ENCODE data around the gene GNA14.
"Not testable (repeated sequence)": the region's sequence is repeated elsewhere in the genome, so short reads cannot be mapped to it uniquely, and the experiment has no call there.

GNA14 gene

DNA sequence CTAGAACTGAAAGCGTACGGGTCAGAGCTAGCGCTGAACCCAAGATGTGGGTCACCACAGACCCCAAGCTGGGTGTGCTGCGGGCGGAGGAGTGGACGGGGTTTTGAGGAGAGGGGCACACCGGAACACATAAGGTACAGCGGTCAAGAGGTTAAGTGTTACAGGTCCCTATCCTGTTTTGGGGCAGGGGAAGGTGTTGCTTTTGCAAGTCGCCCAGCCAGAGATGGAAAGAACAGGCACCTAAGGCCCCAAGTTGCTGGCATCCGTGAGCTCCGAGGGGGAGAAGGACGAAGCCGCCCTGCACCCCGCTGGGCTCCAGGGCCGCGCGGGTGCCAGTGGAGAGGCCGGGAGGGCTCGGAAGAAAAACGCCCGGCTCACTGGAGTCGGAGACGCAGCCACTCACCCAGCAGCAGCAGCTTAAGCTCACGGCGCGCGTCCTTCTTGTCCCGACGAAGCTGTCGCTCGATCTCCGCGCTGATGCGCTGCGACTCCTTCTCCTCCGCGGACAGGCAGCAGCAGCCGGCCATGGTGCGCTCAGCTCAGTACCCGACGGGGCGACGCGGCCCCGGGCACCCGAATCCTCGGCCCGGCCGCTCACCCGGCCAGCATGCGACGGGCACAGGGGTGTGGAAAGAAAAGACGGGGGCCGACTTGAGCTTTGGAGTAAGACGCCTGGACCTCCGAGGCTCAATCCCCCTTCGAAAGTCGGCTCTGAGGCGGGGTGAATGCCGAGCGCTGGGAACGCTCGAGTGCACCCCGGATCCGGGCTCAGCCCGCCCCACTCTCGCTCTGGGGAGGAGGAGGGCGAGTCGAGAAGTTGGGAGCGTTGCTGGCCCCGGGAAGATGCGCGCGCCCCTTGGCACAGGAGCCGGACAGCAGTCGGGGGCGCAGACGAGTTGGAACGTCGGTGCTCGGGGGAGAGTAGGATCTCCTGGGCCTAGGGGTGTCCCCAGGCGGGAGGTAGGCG lies 572 bp downstream of the GNA14 start:
- DNase-seq, result peak in 11 of 51 donors; percentile 4 to 36 (median 14)

DNA sequence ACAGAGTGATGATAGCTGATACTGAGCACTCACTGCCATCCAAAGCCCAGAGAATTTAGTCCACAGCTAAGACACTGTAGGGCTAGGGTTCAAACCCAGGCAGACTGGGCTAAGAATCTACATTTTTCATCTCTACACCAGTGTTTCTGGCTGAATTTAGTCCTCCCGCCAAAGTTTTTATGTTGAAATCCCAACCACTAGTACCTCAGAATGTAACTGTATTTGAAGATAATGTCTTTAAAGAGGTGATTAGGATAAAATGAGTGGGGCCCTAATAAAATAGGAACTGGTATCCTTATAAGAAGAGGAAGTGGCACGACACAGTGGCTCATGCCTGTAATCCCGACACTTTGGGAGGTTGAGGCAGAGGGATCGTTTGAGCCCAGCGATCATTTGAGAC lies 4.3 kb downstream of the GNA14 start:
- no peak for DNase-seq

DNA sequence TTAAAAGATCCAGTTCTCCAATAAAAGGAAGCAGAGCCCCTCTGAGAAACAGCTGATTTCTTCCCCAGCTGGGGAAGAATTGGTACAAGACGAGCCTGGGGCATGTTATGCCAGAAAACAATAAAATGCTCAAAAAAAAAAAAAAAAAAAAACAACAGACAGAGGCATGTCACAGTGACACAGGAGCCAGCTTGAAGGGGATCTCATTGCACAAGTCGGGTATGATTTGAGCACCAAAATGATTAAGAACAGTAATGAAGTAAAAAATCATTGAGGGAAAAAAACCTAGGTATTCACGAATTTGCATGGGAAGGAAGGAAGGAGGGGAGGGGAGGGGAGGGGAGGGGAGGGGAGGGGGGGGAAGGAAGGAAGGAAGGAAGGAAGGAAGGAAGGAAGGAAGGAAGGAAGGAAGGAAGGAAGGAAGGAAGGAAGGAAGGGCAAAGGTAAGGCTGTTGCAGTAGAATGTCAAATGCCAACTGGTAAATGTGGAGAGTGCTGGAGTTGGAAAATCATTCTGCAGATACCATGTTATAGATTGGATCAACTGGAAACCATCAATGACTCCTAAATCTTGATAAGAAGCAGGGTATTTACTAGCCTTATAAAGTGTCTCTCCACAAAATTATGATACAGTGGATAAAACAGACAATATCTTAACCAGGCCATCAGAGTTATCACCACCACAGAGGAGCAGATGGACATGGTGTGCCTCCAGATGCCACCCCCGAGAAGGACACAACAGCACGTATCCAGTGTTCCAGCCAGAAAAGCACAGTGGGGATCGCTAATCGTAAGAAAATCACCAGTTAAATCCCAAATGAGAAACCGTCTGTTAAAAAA lies 7.2 kb downstream of the GNA14 start:
- no peak for DNase-seq

DNA sequence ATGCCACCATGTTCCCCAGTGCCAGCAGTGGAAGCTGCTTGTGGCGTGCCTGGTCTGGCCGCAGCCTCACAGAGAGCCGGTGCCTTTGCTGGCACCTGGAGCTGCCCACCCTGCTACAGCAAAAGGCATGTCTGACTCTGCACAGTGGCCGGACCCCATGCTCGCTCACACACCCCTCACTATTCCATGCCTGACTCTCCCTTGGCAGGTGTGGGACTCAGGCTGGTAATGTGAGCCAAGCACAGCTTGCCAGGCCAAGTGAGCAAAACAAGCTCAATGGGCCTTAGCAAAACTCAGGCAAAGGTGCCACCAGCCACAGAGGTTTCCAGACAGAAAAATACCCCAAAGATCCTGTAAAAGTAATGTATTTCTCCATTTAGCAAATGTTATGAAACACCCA lies 15.5 kb downstream of the GNA14 start:
- DNase-seq, result peak in 2 of 51 donors; percentile 2 to 6

DNA sequence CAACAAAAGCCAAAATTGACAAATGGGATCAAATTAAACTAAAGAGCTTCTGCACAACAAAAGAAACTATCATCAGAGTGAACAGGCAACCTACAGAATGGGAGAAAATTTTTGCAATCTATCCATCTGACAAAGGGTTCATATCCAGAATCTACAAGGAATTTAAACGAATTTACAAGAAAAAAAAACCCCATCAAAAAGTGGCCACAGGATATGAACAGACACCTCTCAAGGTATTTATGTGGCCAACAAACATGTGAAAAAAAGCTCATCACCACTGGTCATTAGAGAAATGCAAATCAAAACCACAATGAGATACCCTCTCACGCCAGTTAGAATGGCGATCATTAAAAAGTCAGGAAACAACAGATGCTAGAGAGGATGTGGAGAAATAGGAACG lies 19.3 kb downstream of the GNA14 start:
- not testable (repeated sequence) for DNase-seq

DNA sequence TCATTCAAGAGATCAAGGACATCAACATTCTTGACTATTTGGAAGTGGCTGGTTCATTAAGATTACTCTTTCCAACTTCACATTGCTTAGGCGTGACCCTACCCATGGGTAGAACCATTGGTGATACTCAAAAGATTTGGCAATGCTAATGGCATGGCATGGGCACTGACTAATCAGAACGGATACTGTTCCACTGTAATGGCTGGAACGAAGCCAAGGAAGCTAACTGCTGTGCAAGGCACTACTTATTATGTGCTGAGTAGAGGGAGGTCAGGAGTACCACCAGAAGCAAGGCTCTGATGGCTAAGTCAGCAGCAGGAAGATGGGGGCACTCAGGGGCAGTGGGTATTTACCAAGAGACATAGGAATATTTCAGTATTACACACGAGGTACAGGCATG lies 31.9 kb downstream of the GNA14 start:
- no peak for DNase-seq

DNA sequence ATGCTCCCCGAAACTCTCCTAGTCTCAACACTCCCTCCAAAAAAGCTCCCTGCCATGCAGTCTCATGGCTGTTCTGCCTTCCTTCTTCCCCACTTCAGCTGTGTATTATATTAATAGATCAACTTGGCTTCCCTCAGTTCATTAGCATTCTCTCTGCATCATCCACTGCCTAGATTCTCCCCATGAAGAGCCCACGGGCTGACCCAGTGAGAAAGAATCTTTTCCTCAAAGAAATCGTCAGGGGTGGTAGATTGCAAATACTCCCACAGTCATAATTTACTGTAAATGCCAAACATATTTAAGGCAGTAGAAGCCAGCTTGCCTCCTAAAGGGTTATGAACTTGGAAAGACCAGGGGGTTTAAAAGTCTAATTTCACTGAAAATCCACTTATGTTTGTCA lies 33.5 kb downstream of the GNA14 start:
- no peak for DNase-seq

DNA sequence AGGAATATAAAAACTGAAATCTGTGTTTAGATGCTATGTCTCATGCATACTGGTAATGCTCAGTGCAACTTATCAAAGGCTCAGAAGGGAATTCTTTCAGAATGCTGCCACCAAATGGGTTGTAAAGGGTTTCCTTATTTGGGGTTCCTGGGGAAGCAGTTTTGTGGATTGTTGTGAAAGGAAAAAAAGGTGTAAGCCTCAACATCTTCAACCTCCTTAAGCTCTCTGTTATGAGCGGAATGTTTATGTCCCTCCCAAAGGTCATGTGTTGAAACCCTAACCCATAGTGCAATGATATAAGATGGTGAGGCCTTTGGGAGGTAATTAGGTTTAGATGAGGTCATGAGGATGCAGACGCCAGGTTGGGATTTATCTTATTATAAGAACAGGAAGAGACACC lies 41.6 kb downstream of the GNA14 start:
- DNase-seq, result no peak

DNA sequence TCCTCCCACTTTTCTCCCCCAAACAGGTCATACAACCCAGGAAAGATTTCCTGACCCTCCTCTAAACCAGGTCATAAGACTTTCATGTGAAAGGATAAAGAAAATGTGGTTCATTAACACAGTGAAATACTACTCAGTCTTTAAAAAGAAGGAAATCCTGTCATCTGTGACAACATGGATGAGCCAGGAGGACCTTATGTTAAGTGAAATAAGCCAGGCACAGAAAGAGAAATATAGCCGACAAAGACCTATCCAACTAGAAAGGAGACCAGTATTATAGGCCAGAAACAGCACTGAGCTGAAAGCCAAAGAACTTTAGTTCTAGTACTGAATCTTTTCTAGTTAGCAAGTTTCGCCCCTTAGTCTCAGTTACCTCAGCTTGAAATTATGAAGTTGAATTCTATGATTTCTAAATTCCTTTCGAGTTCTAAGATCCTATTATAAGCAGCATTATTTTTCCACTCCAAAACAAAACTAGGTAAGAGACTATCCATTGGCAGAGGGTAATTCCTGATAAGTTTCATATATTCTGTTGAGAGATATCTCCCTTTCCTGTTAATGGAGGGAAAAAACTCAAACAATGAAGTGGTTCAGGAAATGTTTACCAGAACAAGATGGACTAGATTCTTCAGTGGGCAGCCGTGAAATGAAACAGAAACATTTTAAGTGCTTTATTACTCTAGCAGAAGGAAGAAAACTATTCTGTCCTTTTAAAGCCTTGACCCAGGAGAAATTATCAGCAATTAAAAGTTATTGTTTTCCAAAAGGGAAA lies 42.5 kb downstream of the GNA14 start:
- DNase-seq, result no peak

DNA sequence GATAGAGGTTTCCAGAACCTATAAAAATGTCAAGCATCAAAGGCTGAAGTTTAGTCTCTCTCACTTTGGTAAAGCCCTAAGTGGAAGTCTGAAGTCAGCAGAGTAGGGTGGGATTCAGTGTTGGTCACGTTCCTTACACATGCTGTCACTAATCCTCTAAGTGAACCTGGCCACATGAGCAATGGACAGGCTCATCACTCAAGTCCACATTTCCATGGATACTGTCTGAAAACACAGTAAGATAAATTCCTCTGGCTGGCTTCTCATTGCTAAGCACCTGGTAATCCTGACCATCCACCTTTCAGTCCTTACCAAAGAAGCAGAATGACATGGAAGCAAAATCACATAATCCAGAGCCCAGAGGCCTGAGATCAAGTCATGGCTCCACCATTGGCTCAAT lies 43.8 kb downstream of the GNA14 start:
- no peak for DNase-seq

DNA sequence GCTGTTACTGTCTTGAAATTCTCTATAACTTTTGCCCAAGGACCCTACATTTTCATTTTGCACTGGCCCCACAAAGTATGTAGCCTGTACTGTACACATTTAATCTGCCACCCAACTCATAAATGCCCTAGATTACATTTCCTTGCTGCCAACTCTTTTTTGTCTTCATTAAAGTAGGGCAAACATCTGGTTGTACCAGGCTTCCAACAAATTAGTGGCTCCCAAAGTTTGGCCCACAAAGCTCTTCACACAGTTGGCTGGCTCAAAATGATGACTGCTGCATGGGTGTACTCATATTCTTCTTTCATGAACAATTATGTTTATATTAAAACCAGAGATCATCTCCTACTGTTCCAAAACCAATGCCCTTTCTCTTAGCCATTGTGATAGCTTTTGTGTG lies 45.3 kb downstream of the GNA14 start:
- DNase-seq, result no peak

DNA sequence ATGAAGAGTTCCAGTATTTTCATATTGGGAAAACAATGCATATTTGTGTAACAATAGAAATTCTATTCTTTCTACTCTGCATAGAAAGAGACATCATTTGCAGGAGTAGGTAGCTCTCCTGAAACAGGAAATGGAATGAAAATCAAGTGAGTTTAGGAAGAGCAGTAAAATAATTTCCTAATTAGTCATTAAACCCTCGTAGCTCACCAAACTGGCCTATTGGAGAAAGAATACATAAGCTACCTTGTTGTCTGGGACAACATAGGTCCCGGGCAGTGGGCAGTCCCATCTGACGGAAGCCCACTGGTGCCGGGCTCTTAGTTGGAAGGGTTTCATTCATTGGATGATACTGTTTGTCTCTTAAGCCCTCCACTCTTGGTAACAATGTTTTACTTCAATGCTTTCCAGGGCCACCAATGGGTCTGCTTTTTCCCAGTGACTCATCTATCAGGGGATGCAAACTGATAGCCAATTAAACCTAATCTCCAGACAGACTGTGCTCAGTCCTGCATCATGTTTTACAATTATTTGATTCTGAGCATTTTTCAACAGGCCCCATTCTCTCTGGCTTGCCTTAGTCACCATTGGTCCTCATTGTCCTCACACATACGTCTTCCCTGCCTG lies 46.5 kb downstream of the GNA14 start:
- no peak for DNase-seq

DNA sequence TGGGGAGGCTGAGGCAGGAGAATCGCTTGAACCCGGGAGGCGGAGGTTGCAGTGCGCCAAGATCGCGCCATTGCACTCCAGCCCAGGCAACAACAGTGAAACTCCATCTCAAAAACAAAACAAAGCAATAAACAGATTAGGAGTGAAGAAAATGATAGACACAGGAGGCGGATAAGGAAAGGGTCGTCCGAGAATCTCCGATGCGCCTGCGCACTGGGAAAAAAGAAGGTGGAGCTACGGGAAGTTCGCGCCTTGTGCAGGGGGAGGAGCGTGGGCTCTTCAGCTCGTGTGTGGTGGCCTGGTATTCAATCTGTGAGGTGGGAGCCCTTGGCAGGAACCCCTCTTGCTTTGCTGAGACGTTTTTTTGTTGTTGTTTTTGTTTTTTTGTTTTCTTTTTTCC lies 47.3 kb downstream of the GNA14 start:
- no peak for DNase-seq

DNA sequence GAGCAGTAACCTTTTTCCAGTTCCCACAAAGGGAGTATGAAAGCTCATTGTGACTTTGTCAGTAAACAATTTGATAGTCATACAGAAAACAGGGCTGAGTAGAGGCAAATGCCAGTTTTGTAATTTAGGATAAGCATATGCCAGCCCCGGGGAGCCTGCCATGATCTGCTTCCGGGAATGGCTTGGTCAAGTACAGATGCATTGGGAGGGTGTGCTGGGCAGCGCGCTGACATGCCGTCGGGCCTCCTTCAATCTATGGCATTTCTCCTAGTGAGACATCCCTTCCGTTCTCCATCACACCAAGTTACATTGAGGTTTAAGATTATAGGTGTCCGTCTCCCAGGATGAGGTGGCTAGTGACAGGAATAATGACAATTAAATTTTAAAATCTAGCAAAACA lies 48.6 kb downstream of the GNA14 start:
- no peak for DNase-seq

DNA sequence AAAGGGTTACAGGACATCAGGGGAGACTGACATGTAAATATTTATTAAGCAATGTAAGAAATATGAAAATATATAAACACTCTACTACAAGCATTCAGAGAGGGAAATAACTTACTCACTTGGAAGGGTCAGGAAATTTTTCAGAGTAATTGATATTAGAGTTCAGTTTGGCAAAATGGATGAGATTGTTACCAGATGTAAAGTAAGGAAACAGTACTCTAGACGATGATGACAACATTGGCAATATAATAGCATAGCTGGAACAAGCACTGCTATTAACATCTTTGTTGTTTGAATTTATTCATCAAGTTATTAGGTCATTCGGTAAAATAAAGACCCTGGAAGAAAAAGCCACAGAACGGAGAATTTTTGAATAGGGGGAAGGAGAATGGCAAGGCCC lies 49.1 kb downstream of the GNA14 start:
- no peak for DNase-seq

DNA sequence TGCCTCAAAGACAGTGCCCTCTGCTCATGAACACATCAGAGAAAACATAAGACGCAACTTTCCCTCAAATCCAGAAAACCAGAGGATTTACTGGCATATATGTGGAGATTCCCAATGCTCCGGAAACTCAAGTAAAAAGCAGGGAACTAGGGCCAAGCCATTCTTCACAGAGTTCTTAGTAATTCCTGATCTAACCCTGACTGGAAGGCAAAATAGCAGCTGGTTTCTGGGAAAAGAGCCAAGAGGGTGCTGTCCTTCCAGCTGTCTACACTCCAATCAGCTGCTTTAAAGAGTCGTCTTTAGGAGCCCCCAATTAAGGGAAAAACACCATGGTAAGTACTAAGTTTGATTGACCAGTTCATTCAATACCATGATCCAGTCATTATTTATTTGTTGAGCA lies 49.6 kb downstream of the GNA14 start:
- peak in 7 of 51 donors; percentile 0 to 19 (median 2) for DNase-seq

DNA sequence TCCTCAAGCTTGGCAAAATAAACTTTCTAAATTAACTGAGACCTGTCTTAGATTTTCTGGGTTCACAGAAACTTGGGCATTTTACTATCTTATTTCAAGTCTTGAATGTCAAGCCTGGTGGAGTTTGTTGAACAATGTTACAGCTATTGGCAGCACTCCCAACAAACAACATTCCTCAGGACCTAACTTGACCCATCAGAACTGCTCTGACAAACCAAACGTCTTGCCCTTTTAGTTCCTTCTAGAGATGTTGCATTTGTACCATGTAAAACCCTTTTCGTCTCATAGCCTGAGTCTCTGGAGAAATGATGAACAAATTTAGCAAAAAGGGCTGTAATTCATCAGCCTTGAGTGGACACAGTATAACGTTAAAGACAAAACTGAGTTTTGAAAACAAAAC lies 51.1 kb downstream of the GNA14 start:
- no peak for DNase-seq

DNA sequence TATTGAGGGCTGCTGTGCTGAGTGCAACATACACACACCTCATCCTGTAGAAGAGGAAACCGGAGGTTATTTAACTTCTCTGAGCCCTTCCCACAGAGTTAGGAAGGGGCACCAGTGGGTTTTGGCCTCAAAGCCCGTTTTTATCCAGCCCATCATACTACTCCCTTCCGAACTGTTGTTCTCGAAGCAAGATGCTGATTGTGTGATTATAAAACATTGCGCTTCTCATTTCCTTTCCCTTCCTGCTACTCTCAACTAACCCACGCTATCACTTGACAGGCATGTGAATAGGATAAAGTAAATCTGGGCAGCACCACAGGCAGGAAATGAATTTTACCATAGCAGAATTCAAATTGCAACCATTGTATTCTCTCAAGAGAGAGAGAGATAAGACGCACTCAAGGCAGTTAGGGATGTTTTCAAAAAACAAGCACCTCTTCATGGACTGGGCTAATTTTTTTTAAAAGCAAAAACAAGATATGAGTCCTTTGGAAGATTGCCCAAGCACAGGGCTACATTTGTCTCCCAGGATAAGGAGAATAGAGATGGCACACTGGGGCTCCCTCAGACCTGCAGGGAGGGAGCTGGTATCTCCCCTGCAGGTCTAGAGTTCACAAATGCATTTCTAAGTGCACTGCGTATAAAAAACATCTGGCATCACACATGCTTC lies 52.6 kb downstream of the GNA14 start:
- DNase-seq, result no peak

DNA sequence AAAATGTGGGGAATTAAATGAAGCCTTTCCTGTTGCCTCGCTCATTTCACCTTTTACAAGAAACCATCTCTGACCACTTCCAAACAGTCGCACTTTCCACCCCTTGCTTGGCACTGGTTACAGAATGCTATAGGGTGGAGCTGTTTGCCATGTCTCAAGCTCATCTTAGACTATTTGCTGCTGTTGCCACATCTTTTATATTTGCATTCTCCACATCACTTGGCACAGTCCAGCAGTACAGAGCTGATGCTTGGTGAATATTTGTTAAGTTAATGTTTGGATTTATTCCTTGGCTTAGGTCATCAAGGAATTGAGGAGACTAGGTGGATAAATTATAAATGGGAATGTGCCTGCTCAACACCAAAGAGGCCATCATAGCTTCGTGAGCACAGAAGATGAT lies 53.2 kb downstream of the GNA14 start:
- no peak for DNase-seq

DNA sequence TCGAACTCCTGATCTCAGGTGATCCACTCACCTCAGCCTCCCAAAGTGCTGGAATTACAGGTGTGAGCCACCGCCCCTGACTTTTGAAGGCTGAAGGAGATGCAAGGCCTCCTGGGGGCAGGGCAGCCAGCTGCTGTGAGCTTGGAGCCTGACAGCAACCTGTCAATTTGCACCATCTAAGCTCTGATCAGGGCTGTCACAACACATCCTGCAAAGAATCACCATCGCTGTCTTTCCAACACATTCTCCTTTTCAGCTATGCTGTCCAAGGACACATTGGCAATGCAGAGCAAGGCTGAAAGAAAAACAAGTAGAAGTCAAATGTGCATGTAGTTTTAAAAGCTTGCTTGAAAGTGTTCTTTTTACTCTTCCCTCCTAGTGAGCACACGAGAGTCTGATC lies 54.6 kb downstream of the GNA14 start:
- no peak for DNase-seq

DNA sequence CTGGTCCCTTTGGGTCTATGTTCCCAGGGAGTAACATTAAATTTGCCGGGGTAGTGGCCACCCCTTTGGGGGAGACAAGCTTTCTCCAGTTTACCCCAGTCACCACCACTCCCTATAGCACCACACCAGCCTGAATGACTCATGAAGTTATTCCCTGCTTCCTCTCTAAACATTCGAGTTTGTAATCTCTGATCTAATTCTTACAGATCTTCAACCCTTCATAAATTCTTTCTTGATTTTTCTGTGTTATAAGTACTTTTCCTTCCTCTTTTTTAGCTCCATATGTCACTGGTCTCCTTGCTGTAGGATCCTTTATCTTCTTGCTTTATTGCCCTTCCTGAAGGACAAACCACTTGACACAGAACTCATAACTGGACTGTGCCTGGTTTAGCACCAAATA lies 55.6 kb downstream of the GNA14 start:
- DNase-seq, result no peak
